H1 (cell line): ENCODE data around the gene LSM11. TPM values are rescaled to one million over a fixed set of nuclear protein-coding genes. Genes with fewer than 3 reads are reported as not detected.

ENCODE experiments used
- CTCF ChIA-PET: fragments of 300-600 bp; sonication (Branson Sonifier 250); formaldehyde crosslinking; loops from one replicate; lab custom pipeline; 2021; ENCODE audit not compliant: partially characterized antibody; lab: Charles Lee
- POLR2A ChIA-PET: fragments of 300-600 bp; sonication (Branson Sonifier 250); formaldehyde crosslinking; loops from one replicate; lab custom pipeline; 2021; ENCODE audit warnings: inconsistent platforms; ENCODE audit not compliant: partially characterized antibody; lab: Charles Lee
- DNase-seq, 2 experiments: peaks; one replicate each; pipeline versions ENCODE4 v3.0.0 to v3.0.0-alpha.2; 2010 to 2022; ENCODE audit warnings: low spot score in 2 of 2, low read depth in 1 of 2, mixed read lengths in 1 of 2
- FAIRE-seq: peaks from 2 replicates; lab custom pipeline; 2011; peaks lifted over from hg19 to GRCh38; lab: Jason Lieb, UNC
- H2AFZ ChIP-seq: 2 replicates; pipeline ENCODE4 v1.8.1; 2012; ENCODE audit warnings: low read length, inconsistent platforms
- H2AK5ac ChIP-seq: 2 replicates; pipeline ENCODE4 v1.6.1; 2013; ENCODE audit warnings: low read depth, low read length
- H2BK120ac ChIP-seq: replicated peaks from 2 replicates; pipeline ENCODE3; 2013; ENCODE audit warnings: low read depth, low read length, inconsistent platforms
- H2BK12ac ChIP-seq: 2 replicates; pipeline ENCODE4 v1.6.1; 2013; ENCODE audit warnings: low read depth, low read length
- H2BK15ac ChIP-seq: 2 replicates; pipeline ENCODE4 v1.6.1; 2013; ENCODE audit warnings: low read length
- H2BK20ac ChIP-seq: 2 replicates; pipeline ENCODE4 v1.6.1; 2013; ENCODE audit warnings: low read length
- H2BK5ac ChIP-seq: 2 replicates; pipeline ENCODE4 v1.6.1; 2013; ENCODE audit warnings: low read depth, low read length
- H3K14ac ChIP-seq: 2 replicates; pipeline ENCODE4 v1.6.1; 2013; ENCODE audit warnings: inconsistent platforms; ENCODE audit not compliant: insufficient read length
- H3K18ac ChIP-seq: 2 replicates; pipeline ENCODE4 v1.6.1; 2013; ENCODE audit warnings: low read length; ENCODE audit errors: extremely low read depth
- H3K23ac ChIP-seq: 2 replicates; pipeline ENCODE4 v1.6.1; 2013; ENCODE audit warnings: inconsistent platforms; ENCODE audit not compliant: insufficient read length
- H3K23me2 ChIP-seq: 2 replicates; pipeline ENCODE4 v1.6.1; 2013; ENCODE audit warnings: low read depth, low read length
- H3K27ac ChIP-seq: 2 replicates; pipeline ENCODE4 v1.6.1; 2011; ENCODE audit warnings: low read depth, low read length, inconsistent platforms
- H3K27me3 ChIP-seq, 4 experiments: replicated peaks in 1 of 4; 1 replicate in 1 of 4; 2 replicates in 3 of 4; pipeline versions ENCODE4 v1.6.1 to v1.8.1; 2011 to 2013; ENCODE audit warnings: low read length in 3 of 4, mild to moderate bottlenecking in 3 of 4, inconsistent platforms in 2 of 4, mixed read lengths in 2 of 4, moderate library complexity in 1 of 4; ENCODE audit not compliant: control insufficient read depth in 3 of 4, insufficient read depth in 3 of 4; ENCODE audit errors: extremely low read depth in 1 of 4
- H3K36me3 ChIP-seq, 4 experiments: 2 replicates each; pipeline versions ENCODE4 v1.6.1 to v1.8.1; 2011 to 2013; ENCODE audit warnings: mild to moderate bottlenecking in 4 of 4, low read length in 3 of 4, moderate library complexity in 2 of 4, control low read depth in 1 of 4, inconsistent platforms in 1 of 4; ENCODE audit not compliant: insufficient read depth in 4 of 4, control insufficient read depth in 2 of 4
- H3K4ac ChIP-seq: replicated peaks from 2 replicates; pipeline ENCODE3; 2013; ENCODE audit warnings: low read length, low read depth, mixed read lengths, inconsistent platforms; ENCODE audit not compliant: insufficient read length
- H3K4me1 ChIP-seq, 4 experiments: replicated peaks in 1 of 4; 1 replicate in 1 of 4; 2 replicates in 3 of 4; pipeline versions ENCODE4 v1.6.1 to v1.8.1; 2011 to 2013; ENCODE audit warnings: low read length in 3 of 4, inconsistent platforms in 2 of 4, mixed read lengths in 1 of 4; ENCODE audit not compliant: insufficient read depth in 4 of 4, control insufficient read depth in 3 of 4
- H3K4me2 ChIP-seq, 2 experiments: 2 replicates each; pipeline versions ENCODE4 v1.6.1 to v1.8.1; 2011 to 2013; ENCODE audit warnings: low read depth in 2 of 2, low read length in 2 of 2, control low read depth in 1 of 2, inconsistent platforms in 1 of 2, mild to moderate bottlenecking in 1 of 2; ENCODE audit not compliant: insufficient read depth in 1 of 2
- H3K4me3 ChIP-seq, 4 experiments: fragments of 200-600, 300-600 bp in 1 of 4; sonication (generic), shearing (Covaris generic), sonication (Bioruptor Twin) in 1 of 4; 2 replicates each; pipeline versions ENCODE4 v1.5.1 to v1.8.1; 2011 to 2016; ENCODE audit warnings: low read length in 4 of 4, low read depth in 3 of 4, control low read depth in 2 of 4, inconsistent platforms in 2 of 4, mild to moderate bottlenecking in 2 of 4, mixed read lengths in 1 of 4, moderate library complexity in 1 of 4; ENCODE audit not compliant: insufficient read depth in 2 of 4; ENCODE audit errors: extremely low read depth in 1 of 4
- H3K56ac ChIP-seq: replicated peaks from 2 replicates; pipeline ENCODE3; 2013; ENCODE audit warnings: low read depth, mild to moderate bottlenecking, mixed read lengths, low read length, inconsistent platforms; ENCODE audit not compliant: insufficient read length
- H3K79me1 ChIP-seq: 2 replicates; pipeline ENCODE4 v1.6.1; 2013; ENCODE audit warnings: low read depth, low read length, control low read depth
- H3K79me2 ChIP-seq, 2 experiments: 2 replicates each; pipeline versions ENCODE4 v1.6.1 to v1.8.1; 2012 to 2013; ENCODE audit warnings: low read length in 2 of 2, mild to moderate bottlenecking in 2 of 2, inconsistent platforms in 1 of 2; ENCODE audit not compliant: insufficient read depth in 2 of 2, control insufficient read depth in 1 of 2
- H3K9ac ChIP-seq, 4 experiments: replicated peaks in 1 of 4; 1 replicate in 1 of 4; 2 replicates in 3 of 4; pipeline versions ENCODE4 v1.6.1 to v1.8.1; 2011 to 2013; ENCODE audit warnings: low read depth in 3 of 4, low read length in 3 of 4, control low read depth in 2 of 4, mild to moderate bottlenecking in 2 of 4, moderate library complexity in 2 of 4, inconsistent platforms in 1 of 4; ENCODE audit errors: extremely low read depth in 1 of 4
- H3K9me3 ChIP-seq, 2 experiments: 2 replicates each; pipeline versions ENCODE4 v1.6.1 to v1.8.1; 2012 to 2013; ENCODE audit warnings: mild to moderate bottlenecking in 2 of 2, moderate library complexity in 2 of 2, control low read depth in 1 of 2, inconsistent platforms in 1 of 2, low read depth in 1 of 2, low read length in 1 of 2, mixed read lengths in 1 of 2; ENCODE audit not compliant: insufficient read depth in 2 of 2
- H4K20me1 ChIP-seq, 2 experiments: replicated peaks in 1 of 2; 2 replicates each; pipeline versions ENCODE3 to v1.8.1; 2011 to 2013; ENCODE audit warnings: inconsistent platforms in 2 of 2, low read length in 2 of 2, mild to moderate bottlenecking in 1 of 2; ENCODE audit not compliant: insufficient read depth in 2 of 2, control insufficient read depth in 1 of 2
- H4K5ac ChIP-seq: 2 replicates; pipeline ENCODE4 v1.6.1; 2013; ENCODE audit warnings: low read length, low read depth, mixed read lengths, inconsistent platforms; ENCODE audit not compliant: insufficient read length
- H4K8ac ChIP-seq: 2 replicates; pipeline ENCODE4 v1.8.0; 2013; ENCODE audit warnings: mild to moderate bottlenecking, moderate library complexity, low read length, inconsistent platforms; ENCODE audit not compliant: insufficient read depth; ENCODE audit errors: extremely low read depth
- H4K91ac ChIP-seq: replicated peaks from 2 replicates; pipeline ENCODE3; 2013; ENCODE audit warnings: low read length, mixed read lengths, inconsistent platforms; ENCODE audit not compliant: insufficient read length
- ASH2L ChIP-seq: fragments of 200-600, 300-600 bp; sonication (generic); IDR thresholded peaks from one replicate; pipeline ENCODE4 v1.7.1; 2017; ENCODE audit warnings: low read length
- BACH1 ChIP-seq: IDR thresholded peaks from 2 replicates; pipeline ENCODE4 v1.6.1; 2012; ENCODE audit warnings: low read length, improper control_type of control experiment
- BRCA1 ChIP-seq: IDR thresholded peaks from 2 replicates; pipeline ENCODE4 v1.6.1; 2012; ENCODE audit warnings: low read depth, low read length, improper control_type of control experiment
- CTBP2 ChIP-seq: IDR thresholded peaks from 2 replicates; pipeline ENCODE4 v1.7.0; 2011; ENCODE audit warnings: borderline replicate concordance, mild to moderate bottlenecking, moderate library complexity, mixed read lengths, low read length; ENCODE audit not compliant: insufficient read depth, insufficient read length
- CTCF ChIP-seq, 3 experiments: IDR thresholded peaks; 1 replicate in 2 of 3; 2 replicates in 1 of 3; pipeline versions ENCODE4 v1.5.1 to v1.6.1; 2011; ENCODE audit warnings: low read length in 3 of 3, mild to moderate bottlenecking in 3 of 3, inconsistent platforms in 2 of 3, low read depth in 1 of 3, moderate library complexity in 1 of 3; ENCODE audit not compliant: insufficient read depth in 1 of 3; ENCODE audit errors: control extremely low read depth in 1 of 3
- EGR1 ChIP-seq: IDR thresholded peaks from 2 replicates; pipeline ENCODE4 v1.6.1; 2011; ENCODE audit warnings: low read depth, low read length, borderline replicate concordance
- GTF2F1 ChIP-seq: IDR thresholded peaks from 2 replicates; pipeline ENCODE4 v1.6.1; 2012; ENCODE audit warnings: low read depth, low read length, improper control_type of control experiment, borderline replicate concordance
- JUN ChIP-seq: IDR thresholded peaks from 2 replicates; pipeline ENCODE4 v1.6.1; 2011; ENCODE audit warnings: low read depth, mild to moderate bottlenecking, improper control_type of control experiment, low read length
- KDM5A ChIP-seq: fragments of 200-600 bp; IDR thresholded peaks from 2 replicates; pipeline ENCODE4 v1.7.1; 2012; ENCODE audit warnings: mild to moderate bottlenecking, low read length, inconsistent platforms, mixed read lengths
- SIRT6 ChIP-seq: IDR thresholded peaks from one replicate; pipeline ENCODE4 v1.7.1; 2012; ENCODE audit warnings: low read length, inconsistent platforms
- SIX5 ChIP-seq: IDR thresholded peaks from 2 replicates; pipeline ENCODE4 v1.6.1; 2011; ENCODE audit warnings: mild to moderate bottlenecking, low read depth, low read length
- TBP ChIP-seq: IDR thresholded peaks from 2 replicates; pipeline ENCODE4 v1.6.1; 2011; ENCODE audit warnings: low read depth, low read length, improper control_type of control experiment
- YY1 ChIP-seq: IDR thresholded peaks from 2 replicates; pipeline ENCODE4 v1.6.1; 2011; ENCODE audit warnings: low read depth, mild to moderate bottlenecking, low read length
- WGBS, 2 experiments: shearing (Covaris generic) in 1 of 2; methylation state at CpG; one replicate each; pipeline versions ENCODE4 v1.1.6 to v1.1.7; 2013 to 2015; ENCODE audit warnings: low lambda C conversion rate in 2 of 2, mixed read lengths in 2 of 2, inconsistent platforms in 1 of 2, low coverage in 1 of 2, missing lambda C conversion rate in 1 of 2; ENCODE audit not compliant: insufficient replicate concordance in 2 of 2, insufficient coverage in 1 of 2, insufficient read length in 1 of 2; ENCODE audit errors: extremely low coverage in 1 of 2, missing lambda C conversion rate in 1 of 2; 5-methylcytosine and 5-hydroxymethylcytosine counted together
- polyA plus RNA-seq, 7 experiments: library from polyadenylated mRNA; depleted of rRNA in 3 of 7; stranded (reverse) in 5 of 7; unstranded in 2 of 7; fragments of >200 nt in 5 of 7; fragments of 200-250 nt in 2 of 7; gene quantifications; 1 replicate in 5 of 7; 2 replicates in 1 of 7; 4 replicates in 1 of 7; pipeline versions ENCODE4 v1.2.1 to v1.2.3, GENCODE V29; 2011 to 2013; ENCODE audit warnings: missing spikeins in 2 of 7, mixed read lengths in 2 of 7
- total RNA-seq: library from RNA; stranded (reverse); fragmentation: NEBNext Ultra II Directional; extraction: Animal tissue kit (Norgen Biotek cat#: 25700); gene quantifications from 2 replicates; pipeline ENCODE4 v1.2.1, GENCODE V29; 2021

LSM11 gene
- total and polyA plus RNA-seq, 2 of the 8 experiments (the other 6 are each of a cell fraction or from before 2014, with no cell fraction given): 1.8 to 3.9 TPM

GRCh38 chr5:157749462-157749799 is 5.9 kb downstream of the LSM11 start:
- no peak overlapping the region for H2AFZ ChIP-seq
- peaks cover 2% of the 10 kb centered on the region; the same call in 1 of the 2 replicates for H3K23me2 ChIP-seq
- no peak overlapping the region for H2BK5ac ChIP-seq
- no peak overlapping the region for H3K9ac ChIP-seq
- no peak overlapping the region for H3K14ac ChIP-seq
- no peaks in the 10 kb centered on the region for H3K36me3 ChIP-seq
- peaks cover 0 to 10% (median 4%) of the 10 kb centered on the region in 4 experiments; a peak in 5 of 7 replicates for H3K27me3 ChIP-seq
- DNase-seq (no peak), FAIRE-seq (no peak)
- CTCF ChIA-PET: interaction anchor here (0.8 to 1.1 kb wide), 2 partner anchors 10 to 199 kb away, joined by 3 read pairs; no protein-coding TSS in a partner anchor
- H4K8ac ChIP-seq: no peak overlapping the region
- no peaks in the 10 kb centered on the region for H3K79me1 ChIP-seq
- H4K91ac ChIP-seq: no peak overlapping the region
- H3K9me3 ChIP-seq: no peaks in the 10 kb centered on the region
- H3K4me2 ChIP-seq: no peak overlapping the region
- H3K4me1 ChIP-seq: peaks cover 0 to 4% (median 0%) of the 10 kb centered on the region in 4 experiments; a peak in 2 of 7 replicates
- no peaks in the 10 kb centered on the region for H4K20me1 ChIP-seq
- H2AK5ac ChIP-seq: no peak overlapping the region
- no peak overlapping the region for H2BK20ac ChIP-seq
- H2BK120ac ChIP-seq: no peak overlapping the region
- no peak overlapping the region for H3K4ac ChIP-seq
- no peak overlapping the region for H2BK15ac ChIP-seq
- H3K18ac ChIP-seq: no peak overlapping the region
- no peaks in the 10 kb centered on the region for H3K79me2 ChIP-seq
- H4K5ac ChIP-seq: no peak overlapping the region
- WGBS, 2 experiments: 77% methylated on average over 11 of the region's 11 CpGs; no CpG with 5 or more reads in 1 of the 2 experiments
- no peak overlapping the region for H3K23ac ChIP-seq
- POLR2A ChIA-PET: no interaction called here
- H3K56ac ChIP-seq: no peak overlapping the region
- no peak overlapping the region for H3K4me3 ChIP-seq
- no peak overlapping the region for H3K27ac ChIP-seq
- no peak overlapping the region for H2BK12ac ChIP-seq
- TF ChIP-seq EGR1 (no peak), CTCF (IDR thresholded peaks at IDR 0.05; ENCODE audit: control extremely low read depth in 1 of 3, insufficient read depth in 1 of 3, low read depth in 1 of 3, low read length in 3 of 3) (no peak), KDM5A (no peak), JUN (no peak), ASH2L (no peak), BACH1 (no peak), TBP (no peak), CTBP2 (no peak), SIRT6 (no peak), YY1 (no peak), GTF2F1 (no peak), SIX5 (no peak), BRCA1 (no peak)
